Measurements from ENCODE around the gene RIOX2.

The RIOX2 gene

DNA sequence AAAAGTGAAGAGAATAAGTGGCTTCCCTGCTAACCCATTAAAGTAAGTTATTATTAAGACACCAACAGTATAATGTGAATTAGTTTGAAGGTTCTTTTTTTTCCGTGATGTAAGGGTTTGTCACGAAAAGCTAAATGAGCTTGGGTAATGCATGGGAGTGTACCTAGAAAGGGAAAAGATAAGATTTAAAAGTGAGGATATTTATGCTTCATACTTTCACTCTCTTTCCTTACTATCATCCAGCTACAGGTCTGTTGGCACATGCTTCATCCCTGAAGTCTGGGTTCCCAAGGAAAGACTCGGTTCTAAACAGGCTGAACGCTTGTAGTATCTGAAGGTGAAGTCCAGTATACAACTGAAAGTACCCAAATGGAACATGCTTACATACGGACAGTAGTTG lies 26.9 kb upstream of the RIOX2 start:
- TF ChIP-seq POLR2AphosphoS5 (IDR thresholded peaks at IDR 0.05; ENCODE audit: low read depth, low read length) (no peak), FOXP2 (optimal IDR thresholded peaks at IDR 0.05; ENCODE audit: borderline replicate concordance, extremely low read depth, extremely low read length, insufficient read depth) (no peak), SIN3A (IDR thresholded peaks at IDR 0.05; ENCODE audit: borderline replicate concordance, insufficient read depth, low read length) (no peak), TAF1 (IDR thresholded peaks at IDR 0.05; ENCODE audit: borderline replicate concordance, insufficient read depth, low read length) (no peak)
- TF ChIP-seq, protein P1, sequence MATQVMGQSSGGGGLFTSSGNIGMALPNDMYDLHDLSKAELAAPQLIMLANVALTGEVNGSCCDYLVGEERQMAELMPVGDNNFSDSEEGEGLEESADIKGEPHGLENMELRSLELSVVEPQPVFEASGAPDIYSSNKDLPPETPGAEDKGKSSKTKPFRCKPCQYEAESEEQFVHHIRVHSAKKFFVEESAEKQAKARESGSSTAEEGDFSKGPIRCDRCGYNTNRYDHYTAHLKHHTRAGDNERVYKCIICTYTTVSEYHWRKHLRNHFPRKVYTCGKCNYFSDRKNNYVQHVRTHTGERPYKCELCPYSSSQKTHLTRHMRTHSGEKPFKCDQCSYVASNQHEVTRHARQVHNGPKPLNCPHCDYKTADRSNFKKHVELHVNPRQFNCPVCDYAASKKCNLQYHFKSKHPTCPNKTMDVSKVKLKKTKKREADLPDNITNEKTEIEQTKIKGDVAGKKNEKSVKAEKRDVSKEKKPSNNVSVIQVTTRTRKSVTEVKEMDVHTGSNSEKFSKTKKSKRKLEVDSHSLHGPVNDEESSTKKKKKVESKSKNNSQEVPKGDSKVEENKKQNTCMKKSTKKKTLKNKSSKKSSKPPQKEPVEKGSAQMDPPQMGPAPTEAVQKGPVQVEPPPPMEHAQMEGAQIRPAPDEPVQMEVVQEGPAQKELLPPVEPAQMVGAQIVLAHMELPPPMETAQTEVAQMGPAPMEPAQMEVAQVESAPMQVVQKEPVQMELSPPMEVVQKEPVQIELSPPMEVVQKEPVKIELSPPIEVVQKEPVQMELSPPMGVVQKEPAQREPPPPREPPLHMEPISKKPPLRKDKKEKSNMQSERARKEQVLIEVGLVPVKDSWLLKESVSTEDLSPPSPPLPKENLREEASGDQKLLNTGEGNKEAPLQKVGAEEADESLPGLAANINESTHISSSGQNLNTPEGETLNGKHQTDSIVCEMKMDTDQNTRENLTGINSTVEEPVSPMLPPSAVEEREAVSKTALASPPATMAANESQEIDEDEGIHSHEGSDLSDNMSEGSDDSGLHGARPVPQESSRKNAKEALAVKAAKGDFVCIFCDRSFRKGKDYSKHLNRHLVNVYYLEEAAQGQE (IDR thresholded peaks at IDR 0.05; ENCODE audit: insufficient read depth in 1 of 2, low read depth in 2 of 2, low read length in 2 of 2), result no peak

DNA sequence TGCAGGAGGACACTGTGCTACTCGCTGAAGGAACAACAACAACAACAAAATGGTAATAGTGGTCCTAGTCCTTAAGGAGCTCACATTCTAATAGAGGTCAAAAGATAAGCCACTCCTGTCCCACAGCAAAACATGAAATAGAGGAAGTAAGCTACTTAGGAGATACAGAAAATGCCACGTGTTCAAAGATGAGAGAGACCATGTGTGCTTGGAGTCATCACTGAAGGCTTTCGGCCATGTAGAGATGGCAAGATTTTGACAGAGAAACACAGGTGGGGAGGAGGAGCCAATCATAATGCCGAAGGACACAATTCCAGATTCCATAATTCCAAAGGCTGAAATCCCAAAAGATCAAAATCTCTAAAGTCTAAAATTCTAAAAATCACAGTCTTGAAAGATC lies 24.8 kb upstream of the RIOX2 start:
- TF ChIP-seq SIN3A (IDR thresholded peaks at IDR 0.05; ENCODE audit: borderline replicate concordance, insufficient read depth, low read length) (no peak), POLR2AphosphoS5 (IDR thresholded peaks at IDR 0.05; ENCODE audit: low read depth, low read length) (no peak), FOXP2 (optimal IDR thresholded peaks at IDR 0.05; ENCODE audit: borderline replicate concordance, extremely low read depth, extremely low read length, insufficient read depth) (no peak), TAF1 (IDR thresholded peaks at IDR 0.05; ENCODE audit: borderline replicate concordance, insufficient read depth, low read length) (no peak)
- TF ChIP-seq, protein P1 (IDR thresholded peaks at IDR 0.05; ENCODE audit: insufficient read depth in 1 of 2, low read depth in 2 of 2, low read length in 2 of 2), result no peak

DNA sequence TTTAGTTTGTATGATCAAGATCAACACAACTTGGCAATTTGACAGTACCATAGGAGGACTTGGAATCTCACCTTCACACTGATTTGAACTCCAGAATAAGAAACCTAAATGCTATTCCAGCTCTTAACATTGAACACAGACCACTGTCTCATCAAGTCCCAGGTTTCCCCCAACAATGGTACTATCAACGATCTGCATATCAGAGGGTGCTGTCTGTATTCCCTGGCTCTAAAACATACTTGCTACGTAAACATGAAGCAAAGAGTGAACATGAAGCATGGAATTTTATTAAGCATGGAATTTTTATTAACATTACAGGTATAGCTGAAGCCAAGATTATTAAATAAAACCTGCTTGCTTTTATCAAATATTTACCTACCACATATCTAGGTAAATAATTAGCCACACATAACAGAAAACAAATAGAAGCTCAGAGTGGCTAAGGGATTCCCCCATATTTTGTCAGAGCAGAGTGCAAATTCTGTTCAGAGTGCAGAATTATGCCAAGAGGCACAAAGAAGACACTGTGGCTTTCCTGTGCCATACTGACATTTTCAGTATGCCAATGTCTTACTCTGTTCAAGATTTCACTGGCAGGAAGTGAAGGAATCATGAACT lies 22.2 kb upstream of the RIOX2 start:
- TF ChIP-seq SIN3A (IDR thresholded peaks at IDR 0.05; ENCODE audit: borderline replicate concordance, insufficient read depth, low read length) (no peak), TAF1 (IDR thresholded peaks at IDR 0.05; ENCODE audit: borderline replicate concordance, insufficient read depth, low read length) (no peak), FOXP2 (optimal IDR thresholded peaks at IDR 0.05; ENCODE audit: borderline replicate concordance, extremely low read depth, extremely low read length, insufficient read depth) (no peak), POLR2AphosphoS5 (IDR thresholded peaks at IDR 0.05; ENCODE audit: low read depth, low read length) (no peak)
- TF ChIP-seq, protein P1 (IDR thresholded peaks at IDR 0.05; ENCODE audit: insufficient read depth in 1 of 2, low read depth in 2 of 2, low read length in 2 of 2), result no peak

DNA sequence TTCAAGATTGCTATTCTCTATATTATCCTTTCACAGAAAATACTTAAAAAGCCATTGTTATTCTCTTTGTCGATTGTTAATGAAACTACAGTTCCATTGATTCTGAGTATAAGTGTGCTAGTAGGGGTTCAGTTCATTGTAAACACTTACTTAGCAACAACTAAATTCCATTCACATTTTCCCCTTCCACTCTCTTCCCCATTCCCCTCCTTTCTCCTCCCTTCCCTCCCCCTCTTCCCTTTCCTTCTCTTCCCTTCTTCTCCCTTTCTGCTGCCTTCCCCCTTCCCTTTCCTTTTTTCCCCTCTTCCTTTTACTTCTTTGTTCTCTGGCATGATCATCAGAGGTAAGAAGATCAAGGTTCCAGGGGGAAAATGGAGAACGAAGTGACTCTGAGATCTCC lies 21.3 kb upstream of the RIOX2 start:
- no peak for TF ChIP-seq FOXP2 (optimal IDR thresholded peaks at IDR 0.05; ENCODE audit: borderline replicate concordance, extremely low read depth, extremely low read length, insufficient read depth)
- TF ChIP-seq, protein P1 (IDR thresholded peaks at IDR 0.05; ENCODE audit: insufficient read depth in 1 of 2, low read depth in 2 of 2, low read length in 2 of 2), result no peak
- no peak for TF ChIP-seq SIN3A (IDR thresholded peaks at IDR 0.05; ENCODE audit: borderline replicate concordance, insufficient read depth, low read length)
- no peak for TF ChIP-seq POLR2AphosphoS5 (IDR thresholded peaks at IDR 0.05; ENCODE audit: low read depth, low read length)
- TF ChIP-seq TAF1 (IDR thresholded peaks at IDR 0.05; ENCODE audit: borderline replicate concordance, insufficient read depth, low read length), result no peak

Data from PFSK-1 (cell line).